ENCODE data around the gene OAT. TPM values are rescaled to one million over a fixed set of nuclear protein-coding genes. Genes with fewer than 3 reads are reported as not detected.

Gene OAT
- total and polyA plus RNA-seq, 9 donors: 56.3 to 128 (median 74.6) TPM

GRCh38 chr10:124388823-124389612 lies 29.7 kb downstream of the OAT start:
- Histone ChIP-seq H3K36me3 (ENCODE audit: control insufficient read depth, insufficient read depth, low read length) (no peaks in the 10 kb centered on the region), H3K4me3 (ENCODE audit: low read length) (peak overlapping the region; percentile 54), H3K4me1 (ENCODE audit: control insufficient read depth, insufficient read depth, low read length) (peaks cover 17% of the 10 kb centered on the region), H3K27me3 (ENCODE audit: control insufficient read depth, insufficient read depth, low read length) (no peaks in the 10 kb centered on the region), H3K27ac (ENCODE audit: low read length) (no peak overlapping the region), H3K9me3 (replicated peaks; ENCODE audit: control insufficient read depth, low read depth, low read length) (peaks cover 2% of the 10 kb centered on the region)
- 1% methylated on average over 65 of the region's 74 CpGs for WGBS (ENCODE audit: insufficient coverage)
- DNase-seq: peak; percentile 92

GRCh38 chr10:124388476-124388822 lies 30.3 kb downstream of the OAT start:
- DNase-seq: no peak
- no peak overlapping the region for H3K27ac ChIP-seq (ENCODE audit: low read length)
- 61% methylated on average over 7 of the region's 9 CpGs for WGBS (ENCODE audit: insufficient coverage)
- peaks cover 17% of the 10 kb centered on the region for H3K4me1 ChIP-seq (ENCODE audit: control insufficient read depth, insufficient read depth, low read length)
- peaks cover 2% of the 10 kb centered on the region for H3K9me3 ChIP-seq (replicated peaks; ENCODE audit: control insufficient read depth, low read depth, low read length)
- H3K27me3 ChIP-seq (ENCODE audit: control insufficient read depth, insufficient read depth, low read length): no peaks in the 10 kb centered on the region
- H3K36me3 ChIP-seq (ENCODE audit: control insufficient read depth, insufficient read depth, low read length): no peaks in the 10 kb centered on the region
- peak overlapping the region; percentile 54 for H3K4me3 ChIP-seq (ENCODE audit: low read length)

GRCh38 chr10:124387078-124387874 lies 31.4 kb downstream of the OAT start:
- no peak for DNase-seq
- no peaks in the 10 kb centered on the region for H3K36me3 ChIP-seq (ENCODE audit: control insufficient read depth, insufficient read depth, low read length)
- H3K27me3 ChIP-seq (ENCODE audit: control insufficient read depth, insufficient read depth, low read length): no peaks in the 10 kb centered on the region
- H3K4me3 ChIP-seq (ENCODE audit: low read length): no peak overlapping the region
- H3K9me3 ChIP-seq (replicated peaks; ENCODE audit: control insufficient read depth, low read depth, low read length): no peaks in the 10 kb centered on the region
- H3K4me1 ChIP-seq (ENCODE audit: control insufficient read depth, insufficient read depth, low read length): peaks cover 10% of the 10 kb centered on the region
- no peak overlapping the region for H3K27ac ChIP-seq (ENCODE audit: low read length)
- 77% methylated on average over 3 of the region's 10 CpGs for WGBS (ENCODE audit: insufficient coverage)

- Histone ChIP-seq H3K4me3 (ENCODE audit: low read length) (no peak overlapping the region), H3K9me3 (replicated peaks; ENCODE audit: control insufficient read depth, low read depth, low read length) (no peaks in the 10 kb centered on the region), H3K36me3 (ENCODE audit: control insufficient read depth, insufficient read depth, low read length) (no peaks in the 10 kb centered on the region), H3K27ac (ENCODE audit: low read length) (no peak overlapping the region), H3K27me3 (ENCODE audit: control insufficient read depth, insufficient read depth, low read length) (peaks cover 5% of the 10 kb centered on the region), H3K4me1 (ENCODE audit: control insufficient read depth, insufficient read depth, low read length) (peaks cover 10% of the 10 kb centered on the region)
- WGBS (ENCODE audit: insufficient coverage): 73% methylated on average over 13 of the region's 21 CpGs
- DNase-seq: no peak
Measured at GRCh38 chr10:124386186-124387077, 32.3 kb downstream of the OAT start.

GRCh38 chr10:124385627-124386185 lies 33.0 kb downstream of the OAT start:
- Histone ChIP-seq H3K27me3 (ENCODE audit: control insufficient read depth, insufficient read depth, low read length) (peaks cover 12% of the 10 kb centered on the region), H3K36me3 (ENCODE audit: control insufficient read depth, insufficient read depth, low read length) (no peaks in the 10 kb centered on the region), H3K9me3 (replicated peaks; ENCODE audit: control insufficient read depth, low read depth, low read length) (no peaks in the 10 kb centered on the region), H3K4me3 (ENCODE audit: low read length) (no peak overlapping the region), H3K27ac (ENCODE audit: low read length) (no peak overlapping the region), H3K4me1 (ENCODE audit: control insufficient read depth, insufficient read depth, low read length) (peaks cover 10% of the 10 kb centered on the region)
- DNase-seq: no peak
- 84% methylated on average over 9 of the region's 12 CpGs for WGBS (ENCODE audit: insufficient coverage)

- H3K9me3 ChIP-seq (replicated peaks; ENCODE audit: control insufficient read depth, low read depth, low read length): no peaks in the 10 kb centered on the region
- DNase-seq: no peak
- H3K36me3 ChIP-seq (ENCODE audit: control insufficient read depth, insufficient read depth, low read length): no peaks in the 10 kb centered on the region
- H3K4me3 ChIP-seq (ENCODE audit: low read length): no peak overlapping the region
- H3K27me3 ChIP-seq (ENCODE audit: control insufficient read depth, insufficient read depth, low read length): peaks cover 22% of the 10 kb centered on the region
- peaks cover 10% of the 10 kb centered on the region for H3K4me1 ChIP-seq (ENCODE audit: control insufficient read depth, insufficient read depth, low read length)
- no peak overlapping the region for H3K27ac ChIP-seq (ENCODE audit: low read length)
- 68% methylated on average over 6 of the region's 7 CpGs for WGBS (ENCODE audit: insufficient coverage)
Measured at GRCh38 chr10:124384591-124385190, 34.0 kb downstream of the OAT start.

GRCh38 chr10:124384172-124384571 lies 34.6 kb downstream of the OAT start:
- Histone ChIP-seq H3K4me3 (ENCODE audit: low read length) (no peak overlapping the region), H3K27me3 (ENCODE audit: control insufficient read depth, insufficient read depth, low read length) (peaks cover 22% of the 10 kb centered on the region), H3K4me1 (ENCODE audit: control insufficient read depth, insufficient read depth, low read length) (peaks cover 6% of the 10 kb centered on the region), H3K27ac (ENCODE audit: low read length) (no peak overlapping the region), H3K9me3 (replicated peaks; ENCODE audit: control insufficient read depth, low read depth, low read length) (no peaks in the 10 kb centered on the region), H3K36me3 (ENCODE audit: control insufficient read depth, insufficient read depth, low read length) (no peaks in the 10 kb centered on the region)
- 21% methylated on average over 2 of the region's 4 CpGs for WGBS (ENCODE audit: insufficient coverage)
- DNase-seq: no peak

- Histone ChIP-seq H3K4me1 (ENCODE audit: control insufficient read depth, insufficient read depth, low read length) (peaks cover under 1% of the 10 kb centered on the region), H3K27me3 (ENCODE audit: control insufficient read depth, insufficient read depth, low read length) (peaks cover 24% of the 10 kb centered on the region), H3K27ac (ENCODE audit: low read length) (no peak overlapping the region), H3K36me3 (ENCODE audit: control insufficient read depth, insufficient read depth, low read length) (no peaks in the 10 kb centered on the region), H3K4me3 (ENCODE audit: low read length) (no peak overlapping the region), H3K9me3 (replicated peaks; ENCODE audit: control insufficient read depth, low read depth, low read length) (no peaks in the 10 kb centered on the region)
- no peak for DNase-seq
- 72% methylated on average over 3 of the region's 6 CpGs for WGBS (ENCODE audit: insufficient coverage)
Measured at GRCh38 chr10:124383496-124383895, 35.2 kb downstream of the OAT start.

GRCh38 chr10:124381011-124381611 lies 37.6 kb downstream of the OAT start:
- WGBS (ENCODE audit: insufficient coverage): 46% methylated on average over 14 of the region's 19 CpGs
- no peak overlapping the region for H3K27ac ChIP-seq (ENCODE audit: low read length)

More at GRCh38 chr10:124381011-124381611, 37.6 kb downstream of the OAT start:
- Histone ChIP-seq H3K9me3 (replicated peaks; ENCODE audit: control insufficient read depth, low read depth, low read length) (no peaks in the 10 kb centered on the region), H3K27me3 (ENCODE audit: control insufficient read depth, insufficient read depth, low read length) (peaks cover 24% of the 10 kb centered on the region), H3K4me3 (ENCODE audit: low read length) (no peak overlapping the region), H3K36me3 (ENCODE audit: control insufficient read depth, insufficient read depth, low read length) (no peaks in the 10 kb centered on the region), H3K4me1 (ENCODE audit: control insufficient read depth, insufficient read depth, low read length) (no peaks in the 10 kb centered on the region)
- no peak for DNase-seq

Measured in muscle of leg (tissue), 11 donors.